ENCODE results near the gene KLHDC7B. TPM values are rescaled to one million over a fixed set of nuclear protein-coding genes. Genes with fewer than 3 reads are reported as not detected.

KLHDC7B gene
- total and polyA plus RNA-seq, 10 of the 15 experiments (the other 5 are each of a cell fraction or from before 2014, with no cell fraction given), result 0.05 to 2.2 (median 0.93) TPM; not detected in 2

DNA sequence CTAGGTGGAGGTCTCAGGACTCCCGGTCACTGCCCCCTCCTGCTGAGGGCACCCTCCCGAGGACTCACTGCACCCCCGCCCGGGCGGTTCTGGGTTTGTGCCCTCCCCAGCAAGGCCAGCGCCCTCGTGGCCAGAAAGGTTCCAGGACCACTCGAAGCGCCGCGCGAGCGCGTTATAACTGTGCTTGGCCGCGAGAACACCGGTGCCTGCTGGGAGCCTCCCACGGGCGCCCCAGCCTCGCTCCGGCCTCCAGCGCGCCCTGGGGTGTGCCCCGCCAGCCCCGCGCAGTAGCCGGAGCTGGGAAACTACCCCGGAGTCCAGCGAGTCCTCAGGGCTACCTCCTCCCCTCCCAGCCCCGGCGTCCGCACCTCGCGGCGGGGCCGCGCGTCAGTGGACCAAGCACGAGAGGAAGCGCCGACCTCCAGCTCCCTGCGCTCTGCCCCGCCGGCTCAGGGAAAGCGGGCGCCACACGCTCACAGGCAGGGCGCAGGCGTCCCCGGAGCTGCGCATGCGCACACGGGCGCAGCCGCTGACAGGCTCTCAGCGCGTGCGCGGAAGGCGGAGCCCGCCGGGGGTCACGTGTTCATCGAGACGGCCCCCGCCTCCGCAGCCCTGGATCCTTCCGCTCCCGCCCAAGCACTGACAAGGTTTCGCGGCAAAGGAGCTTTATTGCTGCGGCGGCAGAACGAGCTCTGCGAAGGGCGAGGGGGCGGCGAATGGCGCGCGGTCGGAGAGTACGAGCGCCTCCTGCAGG is 20.4 kb upstream of the KLHDC7B start, which contains the start of gene SCO2 (continued):
- TF ChIP-seq MYB (IDR thresholded peaks at IDR 0.05; ENCODE audit: borderline replicate concordance, low read depth, low read length) (no peak), ZNF622 (IDR thresholded peaks at IDR 0.05) (no peak), SUZ12 (IDR thresholded peaks at IDR 0.05; ENCODE audit: unreplicated experiment) (no peak), TARDBP (IDR thresholded peaks at IDR 0.05; ENCODE audit: borderline replicate concordance) (no peak), ZNF217 (IDR thresholded peaks at IDR 0.05) (no peak), SMC3 (IDR thresholded peaks at IDR 0.05; ENCODE audit: borderline replicate concordance, low read length) (no peak), HDAC6 (IDR thresholded peaks at IDR 0.05; ENCODE audit: unreplicated experiment) (no peak), SKIL (IDR thresholded peaks at IDR 0.05; ENCODE audit: low read depth, poor library complexity, severe bottlenecking) (no peak), SPI1 (IDR thresholded peaks at IDR 0.05; ENCODE audit: borderline replicate concordance, insufficient read depth, low read depth, low read length) (no peak), REST (IDR thresholded peaks at IDR 0.05; ENCODE audit: low read depth, low read length) (no peak), SRF (IDR thresholded peaks at IDR 0.05; ENCODE audit: low read depth in 2 of 2, low read length in 2 of 2) (no peak), MYC (IDR thresholded peaks at IDR 0.05; ENCODE audit: insufficient read depth, insufficient read length, insufficient replicate concordance, low read length, severe bottlenecking) (no peak), SP1 (IDR thresholded peaks at IDR 0.05; ENCODE audit: low read depth, low read length) (peak; percentile 69), POLR2AphosphoS5 (IDR thresholded peaks at IDR 0.05; ENCODE audit: low read length) (peak; percentile 10), CREM (IDR thresholded peaks at IDR 0.05; ENCODE audit: low read depth) (0 out of 2 replicates have a peak, but pooled peaks have one; percentile 27), ZBTB40 (IDR thresholded peaks at IDR 0.05; ENCODE audit: borderline replicate concordance) (no peak), CREB1 (IDR thresholded peaks at IDR 0.05; ENCODE audit: low read depth) (no peak), ZZZ3 (IDR thresholded peaks at IDR 0.05; ENCODE audit: control insufficient read depth, insufficient read length, low read depth) (no peak), SUPT20H (IDR thresholded peaks at IDR 0.05; ENCODE audit: borderline replicate concordance, control insufficient read depth, low read depth, low read length) (no peak), YY1 (IDR thresholded peaks at IDR 0.05; ENCODE audit: low read depth, low read length) (peak; percentile 67; the same call in 1 of the 2 replicates), GABPA (IDR thresholded peaks at IDR 0.05; ENCODE audit: low read depth) (no peak)

All from GM12878 (cell line).